ENCODE data around the gene WSCD1. TPM values are rescaled to one million over a fixed set of nuclear protein-coding genes. Genes with fewer than 3 reads are reported as not detected.

Gene WSCD1
- total and polyA plus RNA-seq, 2 donors (not counting 3 experiments of a cell fraction or from before 2014, with no cell fraction given): 21.5 to 49.4 TPM

DNA sequence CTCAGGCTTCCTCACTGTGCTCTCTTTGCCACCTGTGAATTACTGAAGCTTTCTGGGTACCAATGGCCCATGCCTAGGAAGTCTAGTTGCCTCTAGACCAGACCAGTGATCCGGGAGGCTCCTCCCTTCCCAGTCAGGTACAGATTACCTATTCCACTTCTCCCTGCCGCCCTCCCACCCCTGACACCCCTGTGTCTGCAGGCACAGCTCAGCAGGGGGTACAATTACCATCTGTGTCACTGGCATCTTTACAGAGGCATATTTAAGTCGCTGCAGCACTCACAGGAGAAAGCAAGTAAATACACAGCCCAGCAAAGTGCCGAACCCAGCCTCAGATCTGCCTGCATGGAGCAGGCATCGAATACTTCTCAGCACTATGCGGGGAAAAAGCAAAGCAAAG is 5.3 kb upstream of the WSCD1 start:
- no peak for FAIRE-seq
- dilution Hi-C loops (cut with MboI; ENCODE audit: extremely low pct_ligation_motif_present, low sequenced_read_pairs) (no loop called here), intact Hi-C loops (cut with micrococcal nuclease) (no loop called here)
- H3K4me3 ChIP-seq (replicated peaks in 1 of 3; ENCODE audit: insufficient read depth in 1 of 3, low read depth in 1 of 3, low read length in 3 of 3): no peak overlapping the region
- ChIA-PET POLR2A (no interaction called here), CTCF (interaction anchor here (1.3 kb wide), 1 partner anchor 348 kb away, joined by 3 read pairs; no protein-coding TSS in a partner anchor)
- no TSS peak for BruUV-seq (replicated peaks)
- no peaks in the 10 kb centered on the region for H3K9me3 ChIP-seq (replicated peaks; ENCODE audit: control insufficient read depth, insufficient read depth, low read length)
- no peak overlapping the region for H3K27ac ChIP-seq (ENCODE audit: insufficient read depth, low read depth, low read length)
- H2AFZ ChIP-seq (ENCODE audit: low read depth, low read length): no peak overlapping the region
- H3K36me3 ChIP-seq (ENCODE audit: control insufficient read depth in 2 of 2, extremely low read depth in 1 of 2, insufficient read depth in 2 of 2, low read length in 2 of 2): no peaks in the 10 kb centered on the region
- peaks cover 12 to 18% of the 10 kb centered on the region in 2 experiments for H3K27me3 ChIP-seq (ENCODE audit: control insufficient read depth in 2 of 2, insufficient read depth in 2 of 2, low read length in 2 of 2)
- no peaks in the 10 kb centered on the region for H3K9me1 ChIP-seq (replicated peaks; ENCODE audit: control insufficient read depth, extremely low read depth, insufficient read depth, low read length)
- no peaks in the 10 kb centered on the region for H3K79me2 ChIP-seq (ENCODE audit: control insufficient read depth, insufficient read depth, low read length)
- no peaks in the 10 kb centered on the region for H4K20me1 ChIP-seq (replicated peaks; ENCODE audit: control insufficient read depth, extremely low read depth, insufficient read depth, low read length)
- H3K4me2 ChIP-seq (ENCODE audit: insufficient read depth, low read length): no peak overlapping the region
- TF ChIP-seq FOS (IDR thresholded peaks at IDR 0.05; ENCODE audit: borderline replicate concordance, insufficient read depth, low read length) (no peak), POLR2A (IDR thresholded peaks at IDR 0.05; ENCODE audit: low read depth, low read length) (no peak), JUN (IDR thresholded peaks at IDR 0.05; ENCODE audit: borderline replicate concordance, insufficient read depth, insufficient read length, low read depth) (no peak), POLR2AphosphoS5 (IDR thresholded peaks at IDR 0.05; ENCODE audit: insufficient read depth, low read depth, low read length) (no peak), EZH2 (IDR thresholded peaks at IDR 0.05; ENCODE audit: borderline replicate concordance, low read depth, low read length, severe bottlenecking) (no peak), MYC (IDR thresholded peaks at IDR 0.05; ENCODE audit: low read depth, low read length) (no peak), GATA2 (IDR thresholded peaks at IDR 0.05; ENCODE audit: insufficient read depth, insufficient read length, low read depth, low read length) (no peak)
- TF ChIP-seq, protein P1, sequence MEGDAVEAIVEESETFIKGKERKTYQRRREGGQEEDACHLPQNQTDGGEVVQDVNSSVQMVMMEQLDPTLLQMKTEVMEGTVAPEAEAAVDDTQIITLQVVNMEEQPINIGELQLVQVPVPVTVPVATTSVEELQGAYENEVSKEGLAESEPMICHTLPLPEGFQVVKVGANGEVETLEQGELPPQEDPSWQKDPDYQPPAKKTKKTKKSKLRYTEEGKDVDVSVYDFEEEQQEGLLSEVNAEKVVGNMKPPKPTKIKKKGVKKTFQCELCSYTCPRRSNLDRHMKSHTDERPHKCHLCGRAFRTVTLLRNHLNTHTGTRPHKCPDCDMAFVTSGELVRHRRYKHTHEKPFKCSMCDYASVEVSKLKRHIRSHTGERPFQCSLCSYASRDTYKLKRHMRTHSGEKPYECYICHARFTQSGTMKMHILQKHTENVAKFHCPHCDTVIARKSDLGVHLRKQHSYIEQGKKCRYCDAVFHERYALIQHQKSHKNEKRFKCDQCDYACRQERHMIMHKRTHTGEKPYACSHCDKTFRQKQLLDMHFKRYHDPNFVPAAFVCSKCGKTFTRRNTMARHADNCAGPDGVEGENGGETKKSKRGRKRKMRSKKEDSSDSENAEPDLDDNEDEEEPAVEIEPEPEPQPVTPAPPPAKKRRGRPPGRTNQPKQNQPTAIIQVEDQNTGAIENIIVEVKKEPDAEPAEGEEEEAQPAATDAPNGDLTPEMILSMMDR (IDR thresholded peaks at IDR 0.05; ENCODE audit: extremely low read depth in 1 of 2, insufficient read depth in 1 of 2, low read depth in 1 of 2, low read length in 2 of 2): no peak
- TF ChIP-seq, protein P2, sequence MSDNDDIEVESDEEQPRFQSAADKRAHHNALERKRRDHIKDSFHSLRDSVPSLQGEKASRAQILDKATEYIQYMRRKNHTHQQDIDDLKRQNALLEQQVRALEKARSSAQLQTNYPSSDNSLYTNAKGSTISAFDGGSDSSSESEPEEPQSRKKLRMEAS (IDR thresholded peaks at IDR 0.05; ENCODE audit: insufficient read depth, insufficient read length): no peak
- peaks cover 8% of the 10 kb centered on the region for H3K4me1 ChIP-seq (ENCODE audit: control insufficient read depth, extremely low read depth, insufficient read depth, low read length)
- no peak for DNase-seq (ENCODE audit: low read depth, low spot score)
- H3K9ac ChIP-seq (replicated peaks; ENCODE audit: extremely low read depth, insufficient read depth, low read length): no peak overlapping the region

Measured in endothelial cell of umbilical vein (primary cell).